Bronchial epithelial cell (primary cell): ENCODE data around the gene FNDC3B. TPM values are rescaled to one million over a fixed set of nuclear protein-coding genes. Genes with fewer than 3 reads are reported as not detected.

Experiments
- DNase-seq: peaks from one replicate; pipeline ENCODE4 v3.0.0-alpha.2; 2010; ENCODE audit warnings: low read depth
- FAIRE-seq: peaks from 2 replicates; lab custom pipeline; 2011; peaks lifted over from hg19 to GRCh38; lab: Jason Lieb, UNC
- H3K27me3 ChIP-seq: 2 replicates; pipeline ENCODE4 v1.5.1; 2011; ENCODE audit warnings: low read length; ENCODE audit not compliant: control insufficient read depth, insufficient read depth
- H3K36me3 ChIP-seq: 2 replicates; pipeline ENCODE4 v1.5.1; 2011; ENCODE audit warnings: low read length; ENCODE audit not compliant: control insufficient read depth, insufficient read depth
- H3K4me3 ChIP-seq: 2 replicates; pipeline ENCODE4 v1.5.1; 2011; ENCODE audit warnings: mild to moderate bottlenecking, low read depth, low read length, control low read depth
- total RNA-seq: library from RNA; depleted of rRNA; stranded (reverse); fragments of >200 nt; gene quantifications from 2 replicates; pipeline ENCODE4 v1.2.1, GENCODE V29; 2014
- TF ChIP-seq, protein P1 (sequence below): IDR thresholded peaks from 2 replicates; pipeline ENCODE4 v1.5.1; 2011; ENCODE audit warnings: mild to moderate bottlenecking, moderate library complexity, low read length, control low read depth, inconsistent platforms; ENCODE audit not compliant: insufficient read depth, severe bottlenecking

The FNDC3B gene
- total RNA-seq, 1 donor from 2014 or later: 39.2 TPM

DNA sequence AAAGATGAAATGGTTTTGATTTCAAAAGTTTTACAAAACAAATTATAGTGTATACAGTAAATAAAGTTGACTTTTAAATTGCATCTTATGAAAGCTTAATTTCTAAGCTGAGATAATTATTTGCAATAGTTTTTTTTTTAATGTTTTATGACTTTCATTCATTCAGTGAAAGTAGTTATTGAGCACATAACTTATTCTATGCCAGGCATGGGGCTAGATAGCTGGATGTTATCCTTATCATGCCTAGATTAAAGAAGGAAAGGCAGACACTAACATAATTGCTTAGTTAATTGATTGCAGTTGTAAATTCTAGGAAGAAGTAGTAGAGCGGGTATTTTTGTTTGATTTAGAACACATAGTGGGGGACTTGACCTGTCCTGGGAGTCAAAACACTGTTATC is 92.4 kb downstream of the FNDC3B start:
- Histone ChIP-seq H3K4me3 (no peak overlapping the region), H3K27me3 (no peaks in the 10 kb centered on the region), H3K36me3 (no peaks in the 10 kb centered on the region)
- DNase-seq: no peak
- TF ChIP-seq, protein P1, sequence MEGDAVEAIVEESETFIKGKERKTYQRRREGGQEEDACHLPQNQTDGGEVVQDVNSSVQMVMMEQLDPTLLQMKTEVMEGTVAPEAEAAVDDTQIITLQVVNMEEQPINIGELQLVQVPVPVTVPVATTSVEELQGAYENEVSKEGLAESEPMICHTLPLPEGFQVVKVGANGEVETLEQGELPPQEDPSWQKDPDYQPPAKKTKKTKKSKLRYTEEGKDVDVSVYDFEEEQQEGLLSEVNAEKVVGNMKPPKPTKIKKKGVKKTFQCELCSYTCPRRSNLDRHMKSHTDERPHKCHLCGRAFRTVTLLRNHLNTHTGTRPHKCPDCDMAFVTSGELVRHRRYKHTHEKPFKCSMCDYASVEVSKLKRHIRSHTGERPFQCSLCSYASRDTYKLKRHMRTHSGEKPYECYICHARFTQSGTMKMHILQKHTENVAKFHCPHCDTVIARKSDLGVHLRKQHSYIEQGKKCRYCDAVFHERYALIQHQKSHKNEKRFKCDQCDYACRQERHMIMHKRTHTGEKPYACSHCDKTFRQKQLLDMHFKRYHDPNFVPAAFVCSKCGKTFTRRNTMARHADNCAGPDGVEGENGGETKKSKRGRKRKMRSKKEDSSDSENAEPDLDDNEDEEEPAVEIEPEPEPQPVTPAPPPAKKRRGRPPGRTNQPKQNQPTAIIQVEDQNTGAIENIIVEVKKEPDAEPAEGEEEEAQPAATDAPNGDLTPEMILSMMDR: no peak
- FAIRE-seq: no peak

DNA sequence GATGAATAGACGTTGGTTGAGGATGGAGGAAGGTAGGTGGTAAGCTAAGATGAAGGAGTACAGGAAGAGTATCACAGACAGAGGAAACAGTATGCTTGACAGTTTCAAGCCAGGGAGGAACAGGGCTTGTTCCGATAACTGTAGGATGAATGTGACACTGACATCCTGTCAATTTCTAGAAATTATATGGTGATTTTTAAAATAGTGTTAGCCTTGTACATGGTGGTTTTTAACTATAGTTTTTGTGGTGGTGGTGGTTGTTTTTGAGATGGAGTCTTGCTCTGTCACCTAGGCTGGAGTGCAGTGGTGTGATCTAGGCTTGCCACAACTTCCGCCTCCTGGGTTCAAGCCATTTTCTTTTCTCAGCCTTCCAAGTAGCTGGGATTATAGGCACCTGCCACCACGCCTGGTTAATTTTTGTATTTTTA is 92.8 kb downstream of the FNDC3B start:
- Histone ChIP-seq H3K27me3 (no peaks in the 10 kb centered on the region), H3K4me3 (no peak overlapping the region), H3K36me3 (no peaks in the 10 kb centered on the region)
- FAIRE-seq (no peak), DNase-seq (no peak)
- TF ChIP-seq, protein P1: no peak

DNA sequence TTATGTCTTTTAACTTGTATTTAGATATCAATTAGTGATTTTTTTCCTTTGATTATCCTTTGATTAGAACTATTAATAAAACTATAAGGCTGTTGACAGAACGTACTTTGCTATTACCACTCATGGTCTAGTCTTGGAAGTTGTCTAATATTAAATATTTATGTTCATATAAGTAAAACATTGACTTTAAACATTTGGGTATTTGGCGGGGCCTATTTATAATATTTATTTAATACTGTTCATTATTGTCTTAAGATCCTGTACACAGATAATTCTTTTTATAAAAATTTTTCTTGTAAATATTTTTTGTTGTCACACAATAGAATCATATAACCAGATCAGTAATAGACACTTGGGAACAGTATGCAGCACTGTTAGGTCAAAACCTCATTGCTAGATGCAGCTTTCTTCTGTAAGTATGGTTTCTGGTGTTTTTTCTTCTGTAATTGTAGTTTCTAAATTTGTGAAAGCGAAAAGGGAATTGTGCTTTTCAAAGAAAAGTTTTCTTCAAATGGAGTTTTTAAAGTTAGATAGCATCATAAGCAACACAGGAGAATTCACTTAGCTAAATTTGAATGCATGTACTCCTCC is 93.4 kb downstream of the FNDC3B start:
- no peaks in the 10 kb centered on the region for H3K27me3 ChIP-seq
- FAIRE-seq (no peak), DNase-seq (no peak)
- H3K36me3 ChIP-seq: no peaks in the 10 kb centered on the region
- TF ChIP-seq, protein P1: no peak
- no peak overlapping the region for H3K4me3 ChIP-seq

DNA sequence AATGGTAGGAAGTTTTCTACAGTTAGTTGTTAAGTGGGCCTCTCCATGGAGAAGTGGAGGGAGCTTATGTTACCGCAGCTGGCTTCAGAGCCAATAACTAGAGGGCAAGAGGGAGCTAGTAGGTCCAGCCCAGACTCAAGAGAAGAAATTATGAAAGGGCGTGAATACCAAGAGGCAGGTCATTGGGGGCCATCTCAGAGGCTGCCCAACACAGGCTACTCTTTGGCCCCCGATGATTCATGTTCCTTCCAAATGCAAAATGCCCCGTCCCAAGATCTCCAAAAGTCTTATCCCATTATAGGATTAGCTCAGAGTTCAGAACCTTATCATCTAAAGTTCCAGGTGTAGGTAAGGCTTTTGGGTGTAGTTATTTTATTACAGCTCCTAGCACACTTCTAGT is 94.5 kb downstream of the FNDC3B start:
- Histone ChIP-seq H3K27me3 (no peaks in the 10 kb centered on the region), H3K4me3 (no peak overlapping the region), H3K36me3 (no peaks in the 10 kb centered on the region)
- DNase-seq: no peak
- TF ChIP-seq, protein P1: no peak
- FAIRE-seq: no peak

DNA sequence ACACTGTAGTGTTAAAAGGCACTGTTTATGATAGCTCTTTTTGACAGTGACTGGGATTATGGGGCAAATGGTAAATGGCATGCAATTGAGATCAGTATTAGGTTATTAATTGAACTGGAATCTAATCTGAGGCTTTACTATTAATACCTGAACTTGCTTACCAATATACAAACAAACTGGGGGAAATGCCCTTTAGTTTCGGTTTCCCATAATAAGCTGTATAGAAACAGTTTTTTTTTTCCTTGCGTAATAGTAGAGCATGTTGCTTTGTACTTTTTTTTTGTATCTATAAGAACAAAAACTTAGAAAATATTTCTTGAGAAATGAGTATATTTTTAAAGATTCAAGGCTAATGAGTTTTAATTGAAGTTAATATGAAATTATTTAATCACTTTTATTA is 95.0 kb downstream of the FNDC3B start:
- H3K27me3 ChIP-seq: no peaks in the 10 kb centered on the region
- H3K4me3 ChIP-seq: no peak overlapping the region
- DNase-seq: no peak
- no peak for FAIRE-seq
- TF ChIP-seq, protein P1: no peak
- no peaks in the 10 kb centered on the region for H3K36me3 ChIP-seq

DNA sequence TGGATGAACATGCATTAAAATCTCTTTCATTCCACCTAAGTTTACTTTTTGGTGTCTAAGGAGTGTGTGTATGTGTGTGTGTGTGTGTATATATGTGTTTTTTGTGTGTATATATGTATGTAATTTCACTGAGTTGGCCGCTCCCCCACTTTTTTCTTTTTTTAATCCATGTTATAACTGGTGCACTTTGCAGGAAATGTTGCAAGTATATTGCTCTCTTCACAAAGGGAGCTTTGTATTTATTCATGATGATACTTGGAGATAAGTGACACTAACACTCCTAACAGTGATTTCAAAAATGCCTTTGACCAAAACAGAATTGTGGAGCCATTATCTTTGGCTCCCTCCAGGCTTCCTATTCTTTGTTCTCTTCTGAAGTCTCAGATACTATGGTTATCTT is 95.8 kb downstream of the FNDC3B start:
- FAIRE-seq (no peak), DNase-seq (no peak)
- TF ChIP-seq, protein P1: no peak
- Histone ChIP-seq H3K27me3 (no peaks in the 10 kb centered on the region), H3K4me3 (no peak overlapping the region), H3K36me3 (no peaks in the 10 kb centered on the region)
